ENCODE data around the gene LIMD2. TPM values are rescaled to one million over a fixed set of nuclear protein-coding genes. Genes with fewer than 3 reads are reported as not detected.

LIMD2 gene
- total and polyA plus RNA-seq, 9 donors = 7.7 to 15.5 (median 10.9) TPM

DNA sequence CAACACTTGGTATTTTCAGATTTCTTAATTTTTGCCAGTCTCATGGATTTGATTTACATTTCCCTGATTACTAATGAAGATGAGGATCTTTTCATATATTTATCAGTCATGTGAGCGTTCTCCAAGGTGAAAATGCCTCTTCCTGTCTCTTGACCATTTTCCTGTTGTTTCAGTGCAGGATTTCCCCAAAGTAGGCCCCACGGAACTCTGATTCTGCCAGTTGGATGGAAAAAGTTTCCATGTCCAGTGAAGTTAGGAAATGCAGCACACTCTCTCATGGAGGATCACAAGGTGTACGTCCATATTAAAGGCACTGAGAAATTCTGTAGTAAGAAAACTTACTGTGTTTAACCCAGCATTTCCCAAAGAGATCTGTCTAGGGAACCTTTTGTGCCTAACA is 16.5 kb upstream of the LIMD2 start:
- H3K9me3 ChIP-seq (replicated peaks; ENCODE audit: control insufficient read depth, low read depth, low read length) = no peaks in the 10 kb centered on the region
- no peak overlapping the region for H3K4me3 ChIP-seq (ENCODE audit: low read length)
- H3K36me3 ChIP-seq (ENCODE audit: control insufficient read depth, insufficient read depth, low read length) = peaks cover 30% of the 10 kb centered on the region
- 50% methylated on average over 1 of the region's 3 CpGs for WGBS (ENCODE audit: insufficient coverage)
- H3K27ac ChIP-seq (ENCODE audit: low read length) = no peak overlapping the region
- no peaks in the 10 kb centered on the region for H3K4me1 ChIP-seq (ENCODE audit: control insufficient read depth, insufficient read depth, low read length)
- no peaks in the 10 kb centered on the region for H3K27me3 ChIP-seq (ENCODE audit: control insufficient read depth, insufficient read depth, low read length)
- no peak for DNase-seq

DNA sequence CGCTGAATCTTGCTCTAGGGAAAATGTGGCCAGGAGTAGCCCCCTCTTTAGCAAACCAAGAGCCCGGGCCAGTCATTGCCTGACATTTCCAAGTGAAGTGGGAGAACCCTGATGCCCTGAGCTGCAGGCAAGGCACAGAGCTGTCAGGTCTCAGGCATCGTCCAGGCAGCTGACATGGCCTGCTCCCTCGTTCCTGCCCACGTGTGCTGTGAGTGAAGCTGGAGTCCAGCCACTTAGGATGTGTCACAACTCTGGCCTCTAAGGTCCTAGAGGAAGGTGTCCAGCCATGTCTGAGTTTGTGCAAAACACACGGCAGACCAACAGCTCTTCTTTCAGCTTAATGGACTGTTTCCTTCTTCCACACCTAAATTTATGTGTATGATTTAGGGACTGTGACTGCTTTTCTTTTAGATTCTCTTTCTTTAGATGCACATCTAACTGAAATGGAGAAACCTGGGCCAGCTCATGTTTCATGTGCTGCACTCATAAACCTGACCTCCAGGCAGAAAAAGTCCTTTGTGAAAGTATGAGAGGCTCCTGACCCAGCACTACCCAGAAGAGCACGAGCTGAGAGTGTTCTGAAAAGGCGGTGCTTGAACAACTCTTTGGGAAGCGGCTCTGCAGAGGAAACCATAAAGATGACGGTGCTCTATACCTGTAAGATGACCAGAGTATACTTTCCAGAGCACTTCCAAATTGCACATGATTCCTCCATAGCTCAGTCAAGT is 14.8 kb upstream of the LIMD2 start:
- H3K36me3 ChIP-seq (ENCODE audit: control insufficient read depth, insufficient read depth, low read length) = peaks cover 47% of the 10 kb centered on the region
- no peak overlapping the region for H3K4me3 ChIP-seq (ENCODE audit: low read length)
- H3K4me1 ChIP-seq (ENCODE audit: control insufficient read depth, insufficient read depth, low read length) = no peaks in the 10 kb centered on the region
- WGBS (ENCODE audit: insufficient coverage) = 43% methylated on average over 6 of the region's 10 CpGs
- no peaks in the 10 kb centered on the region for H3K9me3 ChIP-seq (replicated peaks; ENCODE audit: control insufficient read depth, low read depth, low read length)
- H3K27me3 ChIP-seq (ENCODE audit: control insufficient read depth, insufficient read depth, low read length) = no peaks in the 10 kb centered on the region
- no peak overlapping the region for H3K27ac ChIP-seq (ENCODE audit: low read length)
- DNase-seq = no peak

DNA sequence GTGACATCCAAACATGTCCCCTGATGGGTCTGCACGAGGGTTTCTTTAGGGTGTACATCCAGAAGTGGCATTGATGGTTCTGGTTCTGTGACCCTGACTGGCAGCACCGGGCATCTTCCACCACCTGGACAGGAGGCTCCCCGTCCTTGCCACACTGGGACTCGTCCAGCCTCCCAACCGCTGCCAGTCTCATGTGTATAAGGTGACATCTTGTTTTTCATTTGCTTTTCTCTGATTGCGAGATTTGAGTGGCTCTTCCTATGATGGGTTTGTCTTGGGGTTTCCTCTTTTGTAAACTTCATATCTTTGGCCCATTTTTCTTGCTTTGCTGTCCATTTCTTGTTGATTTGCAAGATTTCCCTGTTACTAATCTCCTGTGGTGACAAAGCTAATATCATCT is 9.2 kb upstream of the LIMD2 start:
- no peak for DNase-seq
- Histone ChIP-seq H3K4me3 (ENCODE audit: low read length) (no peak overlapping the region), H3K9me3 (replicated peaks; ENCODE audit: control insufficient read depth, low read depth, low read length) (no peaks in the 10 kb centered on the region), H3K4me1 (ENCODE audit: control insufficient read depth, insufficient read depth, low read length) (no peaks in the 10 kb centered on the region), H3K27me3 (ENCODE audit: control insufficient read depth, insufficient read depth, low read length) (no peaks in the 10 kb centered on the region), H3K36me3 (ENCODE audit: control insufficient read depth, insufficient read depth, low read length) (peaks cover 84% of the 10 kb centered on the region), H3K27ac (ENCODE audit: low read length) (no peak overlapping the region)
- 80% methylated on average over 1 of the region's 6 CpGs for WGBS (ENCODE audit: insufficient coverage)

DNA sequence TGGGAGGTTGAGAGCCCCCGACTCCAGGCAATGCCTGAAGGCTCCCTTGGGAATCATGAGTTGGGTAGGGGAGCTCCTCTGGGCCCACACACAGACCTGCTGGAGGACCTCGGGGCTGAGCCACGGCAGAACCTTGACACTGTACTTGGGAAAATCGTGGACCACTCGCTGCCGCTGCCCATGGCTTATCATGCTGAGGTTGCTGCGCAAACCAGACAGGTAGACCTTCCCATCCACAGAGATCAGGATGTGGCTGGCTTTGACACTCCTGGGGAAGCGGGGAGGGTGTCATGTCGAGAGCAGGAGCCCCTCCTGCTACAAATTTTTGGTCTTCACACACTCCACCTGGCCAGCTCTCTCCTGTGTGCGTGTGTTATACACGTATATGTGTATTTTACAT is 7.2 kb upstream of the LIMD2 start:
- Histone ChIP-seq H3K27ac (ENCODE audit: low read length) (no peak overlapping the region), H3K4me1 (ENCODE audit: control insufficient read depth, insufficient read depth, low read length) (peaks cover 1% of the 10 kb centered on the region), H3K27me3 (ENCODE audit: control insufficient read depth, insufficient read depth, low read length) (no peaks in the 10 kb centered on the region), H3K36me3 (ENCODE audit: control insufficient read depth, insufficient read depth, low read length) (peaks cover 79% of the 10 kb centered on the region), H3K9me3 (replicated peaks; ENCODE audit: control insufficient read depth, low read depth, low read length) (no peaks in the 10 kb centered on the region), H3K4me3 (ENCODE audit: low read length) (no peak overlapping the region)
- no peak for DNase-seq
- WGBS (ENCODE audit: insufficient coverage) = 87% methylated on average over 5 of the region's 11 CpGs

DNA sequence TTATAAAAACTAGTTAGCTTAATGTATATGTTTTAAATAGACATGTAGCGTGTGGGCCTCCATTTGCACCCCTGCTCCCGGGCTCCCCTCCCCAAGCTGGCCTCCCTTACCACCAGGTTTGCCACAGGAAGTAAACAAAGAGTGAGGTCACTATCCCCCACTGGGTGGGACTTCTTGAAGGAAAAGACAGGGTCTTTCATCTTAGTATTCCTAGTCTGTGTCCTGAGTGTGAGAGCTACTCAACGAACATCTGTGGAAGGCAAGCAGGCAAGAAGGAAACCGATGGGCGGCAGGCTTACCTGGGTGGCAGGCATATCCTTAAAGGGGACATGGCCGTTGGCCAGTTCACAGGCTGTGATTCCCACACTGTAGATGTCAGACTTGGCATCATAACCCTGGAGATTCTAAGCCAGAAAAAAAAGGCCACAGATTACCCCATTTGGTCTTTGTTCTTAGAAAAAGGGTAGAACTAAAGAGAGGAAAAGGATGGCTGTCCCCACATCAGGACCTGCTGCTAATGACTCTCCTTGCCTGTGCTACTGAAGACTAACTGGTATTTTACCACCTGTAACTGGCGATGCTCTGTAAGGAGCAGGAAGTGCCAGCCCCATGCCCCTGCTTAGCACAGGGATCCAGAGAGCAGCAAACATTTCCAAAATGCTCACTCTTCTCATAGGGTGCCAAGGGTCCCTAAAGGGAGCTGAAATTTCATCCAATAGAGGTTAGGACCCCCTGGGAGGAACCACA is 6.6 kb upstream of the LIMD2 start:
- no peak overlapping the region for H3K4me3 ChIP-seq (ENCODE audit: low read length)
- no peaks in the 10 kb centered on the region for H3K27me3 ChIP-seq (ENCODE audit: control insufficient read depth, insufficient read depth, low read length)
- H3K36me3 ChIP-seq (ENCODE audit: control insufficient read depth, insufficient read depth, low read length) = peaks cover 73% of the 10 kb centered on the region
- DNase-seq = no peak
- no peaks in the 10 kb centered on the region for H3K9me3 ChIP-seq (replicated peaks; ENCODE audit: control insufficient read depth, low read depth, low read length)
- H3K4me1 ChIP-seq (ENCODE audit: control insufficient read depth, insufficient read depth, low read length) = peaks cover 2% of the 10 kb centered on the region
- H3K27ac ChIP-seq (ENCODE audit: low read length) = no peak overlapping the region
- WGBS (ENCODE audit: insufficient coverage) = 76% methylated on average over 4 of the region's 7 CpGs

DNA sequence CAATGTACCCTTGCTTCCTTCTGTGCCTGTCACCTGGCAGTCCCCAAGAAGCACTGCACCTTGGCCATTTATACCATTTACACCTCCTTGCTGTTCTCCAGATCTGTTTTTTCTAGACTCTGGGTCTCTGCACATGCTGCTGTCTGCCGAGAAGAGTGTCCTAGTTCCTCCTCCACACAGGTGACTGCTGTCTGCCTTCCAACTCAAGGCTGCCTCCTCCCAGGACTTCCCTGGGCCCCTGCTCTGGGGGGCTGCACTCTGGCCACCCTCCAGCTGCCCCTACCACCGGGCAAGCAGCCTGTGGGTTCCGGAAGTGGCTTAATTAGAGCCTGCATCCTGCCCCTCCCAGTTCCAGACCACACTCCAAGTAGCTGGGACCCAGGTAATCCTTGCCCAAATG is 5.7 kb upstream of the LIMD2 start:
- Histone ChIP-seq H3K9me3 (replicated peaks; ENCODE audit: control insufficient read depth, low read depth, low read length) (no peaks in the 10 kb centered on the region), H3K27me3 (ENCODE audit: control insufficient read depth, insufficient read depth, low read length) (no peaks in the 10 kb centered on the region), H3K36me3 (ENCODE audit: control insufficient read depth, insufficient read depth, low read length) (peaks cover 64% of the 10 kb centered on the region), H3K4me1 (ENCODE audit: control insufficient read depth, insufficient read depth, low read length) (peaks cover 11% of the 10 kb centered on the region), H3K4me3 (ENCODE audit: low read length) (no peak overlapping the region), H3K27ac (ENCODE audit: low read length) (no peak overlapping the region)
- no peak for DNase-seq
- 48% methylated on average over 3 of the region's 3 CpGs for WGBS (ENCODE audit: insufficient coverage)

DNA sequence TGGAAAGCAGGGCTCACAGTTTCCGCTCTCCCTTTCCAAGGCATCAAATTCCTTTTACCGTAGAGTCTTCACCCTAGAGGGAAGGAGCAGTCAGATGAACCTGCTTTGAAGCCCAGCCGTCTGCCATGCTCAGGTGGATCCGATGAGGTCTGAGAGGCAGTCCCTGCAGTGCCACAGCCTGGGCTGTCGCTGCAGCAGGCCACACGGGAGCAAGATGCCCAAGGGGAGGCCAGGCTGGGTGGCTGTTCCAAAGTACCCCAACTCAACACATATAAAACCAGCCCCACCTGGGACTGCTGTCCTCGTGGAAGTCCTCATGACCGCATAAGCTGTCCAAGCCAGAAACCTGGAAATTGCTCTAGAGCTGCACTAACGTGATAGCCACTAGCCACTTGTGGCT is 4.9 kb upstream of the LIMD2 start:
- no peak for DNase-seq
- no peaks in the 10 kb centered on the region for H3K27me3 ChIP-seq (ENCODE audit: control insufficient read depth, insufficient read depth, low read length)
- WGBS (ENCODE audit: insufficient coverage) = 76% methylated on average over 8 of the region's 9 CpGs
- no peak overlapping the region for H3K27ac ChIP-seq (ENCODE audit: low read length)
- H3K36me3 ChIP-seq (ENCODE audit: control insufficient read depth, insufficient read depth, low read length) = peaks cover 56% of the 10 kb centered on the region
- no peak overlapping the region for H3K4me3 ChIP-seq (ENCODE audit: low read length)
- H3K9me3 ChIP-seq (replicated peaks; ENCODE audit: control insufficient read depth, low read depth, low read length) = no peaks in the 10 kb centered on the region
- H3K4me1 ChIP-seq (ENCODE audit: control insufficient read depth, insufficient read depth, low read length) = peaks cover 11% of the 10 kb centered on the region

DNA sequence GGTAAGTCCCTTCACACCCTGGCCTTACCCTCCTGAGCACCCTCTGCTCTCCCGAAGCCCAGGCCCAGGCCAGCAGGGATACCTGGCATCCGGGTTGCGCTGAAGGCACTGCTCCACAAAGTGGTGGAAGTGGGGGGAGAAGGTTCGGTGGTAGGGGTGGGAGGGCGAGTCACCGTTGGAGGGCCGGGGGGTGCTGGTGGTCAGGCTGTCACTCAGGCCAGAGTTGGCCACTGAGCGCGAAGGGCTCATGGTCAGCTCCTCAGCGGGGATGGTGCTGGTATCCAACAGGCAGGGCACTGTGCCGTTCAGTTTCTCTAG is 4.3 kb upstream of the LIMD2 start:
- no peak for DNase-seq
- peaks cover 51% of the 10 kb centered on the region for H3K36me3 ChIP-seq (ENCODE audit: control insufficient read depth, insufficient read depth, low read length)
- no peak overlapping the region for H3K4me3 ChIP-seq (ENCODE audit: low read length)

DNA sequence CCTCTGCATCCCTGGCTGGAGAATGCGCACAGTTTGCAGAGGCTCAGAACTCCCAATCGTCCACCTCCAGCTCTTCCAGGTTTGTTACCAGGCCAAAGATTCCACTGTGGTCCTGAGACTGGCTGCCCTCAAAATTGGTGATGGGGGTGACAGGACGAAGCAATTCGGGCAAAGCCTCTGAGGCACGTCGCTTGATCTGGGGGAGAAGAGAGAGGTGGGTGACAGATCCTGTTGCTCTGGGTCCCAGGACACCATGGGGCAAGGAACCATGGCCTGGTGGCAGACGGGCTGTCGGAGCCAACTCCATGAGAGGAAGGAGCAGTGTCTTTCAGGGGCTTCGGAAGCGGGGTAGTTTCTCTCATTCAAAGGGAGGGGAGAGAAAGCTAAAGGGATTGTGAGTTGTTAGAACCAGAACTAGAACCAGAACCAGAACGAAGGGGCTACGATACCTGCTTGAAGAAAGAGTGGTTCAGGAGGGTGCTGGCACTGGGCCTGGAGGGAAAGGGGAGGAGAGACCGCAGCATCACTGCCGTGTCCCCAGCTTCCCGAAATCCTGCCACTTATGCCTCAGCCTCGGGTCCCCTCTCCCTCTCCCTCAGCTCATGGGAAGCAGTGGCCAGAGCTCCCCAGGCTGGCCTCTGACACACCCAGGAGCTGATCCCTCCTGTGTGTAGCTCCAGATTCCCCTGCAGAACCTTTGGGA is 3.8 kb upstream of the LIMD2 start:
- Histone ChIP-seq H3K9me3 (replicated peaks; ENCODE audit: control insufficient read depth, low read depth, low read length) (no peaks in the 10 kb centered on the region), H3K4me1 (ENCODE audit: control insufficient read depth, insufficient read depth, low read length) (peaks cover 18% of the 10 kb centered on the region), H3K4me3 (ENCODE audit: low read length) (no peak overlapping the region), H3K27ac (ENCODE audit: low read length) (no peak overlapping the region), H3K36me3 (ENCODE audit: control insufficient read depth, insufficient read depth, low read length) (peaks cover 46% of the 10 kb centered on the region), H3K27me3 (ENCODE audit: control insufficient read depth, insufficient read depth, low read length) (no peaks in the 10 kb centered on the region)
- WGBS (ENCODE audit: insufficient coverage) = 86% methylated on average over 13 of the region's 16 CpGs
- no peak for DNase-seq

More for the DNA sequence above, 4.3 kb upstream of the LIMD2 start:
- Histone ChIP-seq H3K4me1 (ENCODE audit: control insufficient read depth, insufficient read depth, low read length) (peaks cover 13% of the 10 kb centered on the region), H3K27ac (ENCODE audit: low read length) (no peak overlapping the region), H3K9me3 (replicated peaks; ENCODE audit: control insufficient read depth, low read depth, low read length) (no peaks in the 10 kb centered on the region), H3K27me3 (ENCODE audit: control insufficient read depth, insufficient read depth, low read length) (no peaks in the 10 kb centered on the region)
- 98% methylated on average over 6 of the region's 11 CpGs for WGBS (ENCODE audit: insufficient coverage)

DNA sequence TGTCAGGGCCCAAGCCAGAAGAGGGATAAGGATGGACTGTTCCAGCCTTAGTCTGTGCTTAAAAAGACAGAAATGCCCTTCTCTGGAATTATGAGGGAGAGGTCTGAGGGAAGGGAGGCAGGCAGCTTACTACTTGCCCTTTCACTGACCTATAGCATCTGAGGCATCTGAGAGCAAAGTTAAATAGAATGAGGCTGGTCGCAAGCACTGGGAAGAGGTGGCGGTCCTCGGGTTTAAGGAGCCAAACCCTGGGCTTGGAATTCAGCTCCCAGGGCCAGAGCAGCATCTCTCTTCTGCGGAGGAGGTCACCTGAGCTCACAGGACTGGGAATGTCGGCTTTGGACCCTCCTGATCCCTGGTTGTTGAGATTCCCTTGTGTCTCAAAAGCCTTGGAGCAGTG is 3.1 kb upstream of the LIMD2 start:
- Histone ChIP-seq H3K4me1 (ENCODE audit: control insufficient read depth, insufficient read depth, low read length) (peaks cover 18% of the 10 kb centered on the region), H3K27ac (ENCODE audit: low read length) (no peak overlapping the region), H3K36me3 (ENCODE audit: control insufficient read depth, insufficient read depth, low read length) (peaks cover 42% of the 10 kb centered on the region), H3K9me3 (replicated peaks; ENCODE audit: control insufficient read depth, low read depth, low read length) (no peaks in the 10 kb centered on the region), H3K27me3 (ENCODE audit: control insufficient read depth, insufficient read depth, low read length) (no peaks in the 10 kb centered on the region), H3K4me3 (ENCODE audit: low read length) (no peak overlapping the region)
- DNase-seq = no peak
- WGBS (ENCODE audit: insufficient coverage) = 82% methylated on average over 5 of the region's 5 CpGs

Data from muscle of leg (tissue), 11 donors.